GM06990 (cell line): ENCODE measurements around the gene CRK.

Source experiments
- DNase-seq: peaks from one replicate; pipeline ENCODE4 v3.0.0-alpha.2; 2011; ENCODE audit not compliant: insufficient read length; ENCODE audit errors: extremely low read depth
- H3K27me3 ChIP-seq: replicated peaks from 2 replicates; pipeline ENCODE4 v1.6.0; 2011; ENCODE audit warnings: low read length; ENCODE audit not compliant: control insufficient read depth, insufficient read depth
- H3K36me3 ChIP-seq: 2 replicates; pipeline ENCODE4 v1.5.1; 2011; ENCODE audit warnings: low read length; ENCODE audit not compliant: control insufficient read depth, insufficient read depth
- H3K4me3 ChIP-seq: replicated peaks from 2 replicates; pipeline ENCODE4 v1.5.1; 2011; ENCODE audit warnings: low read depth, mild to moderate bottlenecking, control low read depth, low read length
- TF ChIP-seq, protein P1 (sequence below): IDR thresholded peaks from 2 replicates; pipeline ENCODE4 v1.5.1; 2011; ENCODE audit warnings: low read length, control low read depth, mild to moderate bottlenecking, inconsistent platforms; ENCODE audit not compliant: insufficient read depth, poor library complexity, severe bottlenecking

The CRK gene

DNA sequence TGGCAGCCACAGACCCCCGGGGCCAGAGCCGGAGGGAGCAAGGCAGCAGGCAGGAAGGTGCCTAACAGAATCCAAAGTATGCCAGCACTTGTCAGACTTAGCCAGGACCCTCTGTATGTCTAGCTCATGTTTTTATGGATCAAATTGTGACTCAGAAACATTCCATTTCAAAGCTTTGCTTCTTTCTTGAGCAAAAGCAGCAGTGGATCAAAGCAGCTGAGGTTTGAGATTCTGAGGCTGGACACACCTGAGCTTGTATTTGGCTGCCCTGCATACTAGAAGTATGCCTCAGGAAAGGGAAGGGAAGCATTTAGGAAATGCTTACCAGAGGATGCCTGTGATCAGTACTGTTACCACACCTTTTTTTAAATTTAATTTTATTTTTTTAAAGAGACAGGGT is 42.2 kb upstream of the CRK start:
- no peak overlapping the region for H3K4me3 ChIP-seq

DNA sequence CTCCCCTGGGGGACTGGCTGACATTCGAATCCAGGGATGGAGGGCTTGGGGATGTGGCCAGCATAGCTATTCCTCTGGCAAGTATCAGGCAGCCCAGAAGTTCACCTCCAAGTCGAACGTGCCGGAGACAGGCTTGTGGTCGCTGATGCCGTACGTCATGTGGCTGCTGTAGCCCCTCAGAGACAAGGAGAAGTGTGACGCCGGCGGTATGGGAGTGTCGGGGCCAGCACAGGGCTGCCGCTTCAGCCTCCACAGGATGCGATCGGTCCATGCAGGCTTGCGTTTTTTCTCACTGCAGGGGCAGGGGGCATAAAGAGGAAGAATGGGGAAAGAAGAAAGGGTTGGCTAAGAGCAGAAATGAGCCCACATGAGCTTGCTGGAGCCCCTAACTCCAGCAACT is 41.8 kb upstream of the CRK start:
- TF ChIP-seq, protein P1, sequence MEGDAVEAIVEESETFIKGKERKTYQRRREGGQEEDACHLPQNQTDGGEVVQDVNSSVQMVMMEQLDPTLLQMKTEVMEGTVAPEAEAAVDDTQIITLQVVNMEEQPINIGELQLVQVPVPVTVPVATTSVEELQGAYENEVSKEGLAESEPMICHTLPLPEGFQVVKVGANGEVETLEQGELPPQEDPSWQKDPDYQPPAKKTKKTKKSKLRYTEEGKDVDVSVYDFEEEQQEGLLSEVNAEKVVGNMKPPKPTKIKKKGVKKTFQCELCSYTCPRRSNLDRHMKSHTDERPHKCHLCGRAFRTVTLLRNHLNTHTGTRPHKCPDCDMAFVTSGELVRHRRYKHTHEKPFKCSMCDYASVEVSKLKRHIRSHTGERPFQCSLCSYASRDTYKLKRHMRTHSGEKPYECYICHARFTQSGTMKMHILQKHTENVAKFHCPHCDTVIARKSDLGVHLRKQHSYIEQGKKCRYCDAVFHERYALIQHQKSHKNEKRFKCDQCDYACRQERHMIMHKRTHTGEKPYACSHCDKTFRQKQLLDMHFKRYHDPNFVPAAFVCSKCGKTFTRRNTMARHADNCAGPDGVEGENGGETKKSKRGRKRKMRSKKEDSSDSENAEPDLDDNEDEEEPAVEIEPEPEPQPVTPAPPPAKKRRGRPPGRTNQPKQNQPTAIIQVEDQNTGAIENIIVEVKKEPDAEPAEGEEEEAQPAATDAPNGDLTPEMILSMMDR: no peak
- H3K27me3 ChIP-seq: no peaks in the 10 kb centered on the region
- no peak overlapping the region for H3K4me3 ChIP-seq

More for the DNA sequence above, 42.2 kb upstream of the CRK start:
- H3K36me3 ChIP-seq: peaks cover 3% of the 10 kb centered on the region
- no peaks in the 10 kb centered on the region for H3K27me3 ChIP-seq
- no peak for DNase-seq
- TF ChIP-seq, protein P1: no peak

DNA sequence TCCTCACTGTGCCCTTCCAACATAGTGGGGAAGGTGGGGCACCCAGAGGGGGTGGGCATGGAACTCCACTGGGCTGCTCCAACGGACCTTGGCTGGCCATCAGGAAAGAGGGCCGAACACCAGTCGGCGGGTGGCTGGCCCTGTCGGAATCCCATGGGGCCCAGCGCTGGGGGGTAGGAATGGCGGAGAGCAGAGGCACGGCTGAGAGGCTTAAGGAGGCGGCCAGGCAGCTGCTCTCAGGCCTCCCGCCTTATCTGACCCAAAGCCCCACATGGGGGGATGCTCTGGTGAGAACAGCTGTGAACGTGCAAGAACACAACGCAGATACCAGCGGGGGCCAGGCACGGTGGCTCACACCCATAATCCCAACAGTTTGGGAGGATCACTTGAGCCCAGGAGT is 40.8 kb upstream of the CRK start:
- no peaks in the 10 kb centered on the region for H3K27me3 ChIP-seq
- H3K36me3 ChIP-seq: peaks cover 3% of the 10 kb centered on the region
- H3K4me3 ChIP-seq: no peak overlapping the region
- TF ChIP-seq, protein P1: no peak
- no peak for DNase-seq

More for the DNA sequence above, 41.8 kb upstream of the CRK start:
- DNase-seq: no peak
- peaks cover 3% of the 10 kb centered on the region for H3K36me3 ChIP-seq

DNA sequence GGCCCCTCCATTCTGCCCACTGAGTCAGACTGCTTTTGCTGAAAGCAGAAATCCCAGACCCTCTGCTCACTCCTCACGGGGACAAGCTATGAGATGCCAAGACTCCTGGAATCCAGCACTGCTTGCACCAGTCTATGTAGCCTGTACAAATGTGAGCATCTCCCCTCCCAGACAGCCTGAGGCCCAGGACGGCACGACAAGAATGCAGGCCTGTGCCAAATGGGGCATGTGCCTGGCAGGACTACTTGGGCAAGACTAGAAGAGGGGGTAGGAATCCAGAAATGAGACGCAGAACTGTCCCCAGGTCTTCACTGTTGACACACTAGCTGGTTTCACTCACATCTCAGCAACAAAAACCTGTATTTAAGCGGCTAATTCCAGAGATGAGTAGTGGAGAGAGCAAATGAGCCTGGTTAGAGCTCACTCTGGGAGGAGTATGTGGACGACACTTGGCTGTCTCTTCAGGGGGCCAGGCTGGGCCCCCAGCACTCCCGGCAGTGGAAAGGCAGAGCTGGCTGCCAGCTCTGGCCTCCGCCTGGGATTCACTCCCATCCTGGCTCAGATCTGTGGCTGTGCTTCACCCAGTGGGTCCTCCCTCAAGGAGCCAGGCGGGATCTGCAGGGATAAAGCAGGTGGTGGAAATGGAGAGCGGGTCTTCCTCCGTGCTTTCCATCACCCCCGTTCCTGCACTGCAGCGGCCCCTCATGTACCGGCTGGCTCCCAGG is 39.4 kb upstream of the CRK start:
- peaks cover 3% of the 10 kb centered on the region for H3K36me3 ChIP-seq

DNA sequence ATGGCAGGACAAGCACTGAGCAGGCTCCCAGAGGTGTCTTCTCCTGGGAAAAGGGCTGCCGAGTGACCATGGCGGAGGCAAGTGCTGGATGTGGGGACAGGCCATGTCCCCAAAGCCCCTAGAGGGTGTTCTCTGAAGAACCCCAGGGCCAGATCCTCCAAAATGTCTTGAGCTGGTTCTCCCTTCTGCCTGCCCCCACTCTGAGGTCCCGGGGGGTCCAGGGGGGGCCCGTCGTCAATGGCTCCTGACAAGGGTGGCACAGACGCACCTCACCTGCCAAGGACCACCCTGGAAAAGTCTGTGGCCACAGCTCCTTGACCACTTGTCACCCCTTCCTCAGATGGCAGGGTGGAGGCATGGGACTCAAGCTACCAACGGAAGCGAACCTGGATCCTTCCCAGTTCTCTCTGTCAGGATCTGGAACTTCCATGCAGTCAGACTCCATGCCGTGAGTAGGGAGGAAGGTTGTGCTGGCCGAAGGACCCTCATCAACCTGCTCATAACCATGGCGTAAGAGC is 38.8 kb upstream of the CRK start:
- H3K4me3 ChIP-seq: no peak overlapping the region
- peaks cover 3% of the 10 kb centered on the region for H3K36me3 ChIP-seq

More for the DNA sequence above, 39.4 kb upstream of the CRK start:
- H3K4me3 ChIP-seq: no peak overlapping the region
- no peak for DNase-seq
- TF ChIP-seq, protein P1: no peak
- no peaks in the 10 kb centered on the region for H3K27me3 ChIP-seq

More for the DNA sequence above, 38.8 kb upstream of the CRK start:
- no peak for DNase-seq
- no peaks in the 10 kb centered on the region for H3K27me3 ChIP-seq
- TF ChIP-seq, protein P1: no peak
